Activated CD4-positive, alpha-beta T cell treated with anti-CD3 and anti-CD28 coated beads, Interleukin-2, amount 50 U/mL, for 4 hours (primary cell): ENCODE results near the gene NRCAM.

Source experiments
- DNase-seq, 2 experiments: peaks; one replicate each; pipeline ENCODE4 v3.0.0-alpha.2; 2020

NRCAM gene

GRCh38 chr7:108335269-108335918 lies 120.8 kb downstream of the NRCAM start:
- DNase-seq, result no peak

DNA sequence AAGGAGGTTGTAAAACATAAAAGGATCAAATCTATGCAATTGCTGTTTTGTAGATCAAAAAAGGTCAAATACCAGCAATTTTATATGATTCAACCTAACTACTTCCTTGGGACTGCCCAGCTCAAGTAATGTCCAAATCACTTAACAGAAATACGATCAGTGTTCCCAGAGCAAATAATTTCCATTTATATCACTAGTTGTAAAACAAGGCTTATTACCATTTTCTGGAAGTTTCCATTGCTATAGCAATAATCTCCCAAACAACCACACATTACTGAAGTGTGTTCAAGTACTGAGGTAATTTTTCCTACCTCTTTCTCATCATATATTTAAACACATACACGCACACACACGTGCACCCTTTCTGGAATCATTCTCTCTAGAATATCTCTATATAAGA lies 123.3 kb downstream of the NRCAM start:
- DNase-seq, result no peak

- DNase-seq, result no peak
Observed at GRCh38 chr7:108331971-108332370, 124.3 kb downstream of the NRCAM start.

- no peak for DNase-seq
Observed at GRCh38 chr7:108330227-108330626, 126.0 kb downstream of the NRCAM start.

DNA sequence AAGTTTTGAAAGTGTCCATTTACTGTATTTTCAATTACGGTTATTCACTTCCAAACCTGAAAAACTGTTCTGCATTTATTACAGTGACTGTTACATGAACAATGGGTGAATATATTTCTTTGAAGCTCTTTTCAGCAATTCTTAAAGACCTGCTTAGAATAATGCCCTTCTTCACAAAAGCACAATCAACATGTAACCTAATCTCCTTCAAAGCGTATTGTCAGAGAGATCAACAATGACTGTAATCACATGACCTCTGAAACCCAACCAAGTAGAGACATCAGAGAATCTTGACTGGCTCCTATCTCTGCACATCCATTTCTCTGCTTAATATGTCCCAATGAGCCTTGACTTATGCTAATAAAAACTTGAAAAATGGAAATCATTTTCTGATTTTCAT lies 126.7 kb downstream of the NRCAM start:
- no peak for DNase-seq

DNA sequence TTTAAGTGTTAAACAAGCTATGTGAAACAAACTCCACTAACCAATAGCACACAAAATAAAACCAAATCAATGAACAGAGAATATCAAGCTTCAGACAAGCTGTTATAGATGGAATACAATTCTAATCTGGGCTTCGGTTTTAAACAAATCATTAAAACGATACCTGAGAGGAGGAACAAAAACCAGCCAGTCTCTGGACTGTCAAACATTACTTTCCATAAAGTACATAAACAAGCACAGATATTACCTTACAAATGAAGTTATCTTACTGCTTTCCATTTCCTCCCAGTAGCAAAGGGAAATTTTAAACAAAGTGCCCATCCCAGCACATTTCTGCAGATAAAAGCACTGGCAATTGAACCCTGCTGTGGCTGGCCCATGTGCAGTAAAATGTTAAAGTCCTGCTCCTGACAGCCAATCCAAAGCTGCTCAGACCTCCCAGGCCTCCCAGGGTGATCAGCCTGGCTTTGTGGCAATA lies 128.0 kb downstream of the NRCAM start:
- no peak for DNase-seq

GRCh38 chr7:108327353-108327752 lies 128.9 kb downstream of the NRCAM start:
- no peak for DNase-seq

- DNase-seq, result no peak
Observed at GRCh38 chr7:108326938-108327337, 129.3 kb downstream of the NRCAM start.

- DNase-seq, result no peak
Observed at GRCh38 chr7:108324053-108325038, 131.9 kb downstream of the NRCAM start.

DNA sequence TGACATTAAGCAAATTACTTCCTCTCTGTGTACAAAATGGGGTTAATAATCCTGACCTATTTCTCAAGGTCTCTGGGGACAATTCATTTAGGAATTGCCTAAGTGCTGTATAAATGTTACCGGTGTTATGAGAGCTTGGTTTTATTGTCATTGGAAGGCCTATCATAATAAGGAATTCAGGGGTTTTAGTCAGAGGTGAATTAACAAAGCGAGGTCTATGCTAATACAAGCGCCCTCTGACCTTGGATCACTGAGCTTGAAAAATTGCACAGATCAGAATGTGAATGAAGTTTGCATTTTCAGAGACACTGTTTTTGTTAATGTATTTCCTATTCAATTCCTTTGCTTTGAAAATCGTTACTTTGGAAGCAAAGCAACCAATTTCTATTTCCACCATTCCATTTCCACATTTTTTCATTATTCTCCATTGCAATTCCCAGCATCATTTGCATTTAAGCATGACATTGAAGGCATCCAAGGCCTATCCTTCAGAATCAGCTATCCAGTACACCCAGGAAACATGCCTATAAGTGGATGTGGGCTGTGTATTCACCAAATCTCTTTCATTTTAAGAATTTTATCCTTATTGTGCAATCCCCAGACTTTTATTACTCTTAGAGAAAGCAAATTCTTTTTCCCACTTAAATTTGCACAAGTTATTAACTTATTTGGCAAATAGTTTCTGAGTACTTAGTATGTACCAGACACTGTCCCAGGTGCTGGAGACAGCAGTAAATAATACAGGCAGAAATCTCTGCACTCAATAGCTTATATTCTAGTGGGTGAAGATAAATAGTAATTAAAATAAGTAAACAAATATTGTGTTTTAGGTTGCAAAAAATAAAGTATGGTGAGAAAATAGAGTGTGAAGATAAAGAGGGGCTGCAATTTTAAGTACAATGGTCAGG lies 133.1 kb downstream of the NRCAM start:
- DNase-seq, result no peak

GRCh38 chr7:108322046-108322445 lies 134.2 kb downstream of the NRCAM start:
- DNase-seq, result no peak

DNA sequence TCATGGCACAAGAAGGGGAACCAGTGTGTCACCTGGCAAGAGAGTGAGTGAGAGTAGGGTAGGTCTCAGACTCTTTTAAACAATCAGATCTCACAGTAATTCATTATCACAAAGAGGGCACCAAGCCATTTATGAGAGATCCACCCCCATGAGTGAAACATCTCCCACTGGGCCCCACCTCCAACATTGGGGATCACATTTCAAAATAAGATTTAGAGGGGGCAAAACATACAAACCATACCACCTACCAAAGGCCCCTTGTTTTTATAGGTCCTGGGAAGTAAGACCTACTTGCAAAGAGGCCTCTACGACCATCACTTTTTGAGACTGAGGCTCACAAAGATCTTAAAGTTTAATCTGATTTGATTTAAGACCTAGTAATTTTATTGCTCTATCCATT lies 134.9 kb downstream of the NRCAM start:
- DNase-seq, result no peak

GRCh38 chr7:108316708-108317107 lies 139.5 kb downstream of the NRCAM start:
- no peak for DNase-seq

DNA sequence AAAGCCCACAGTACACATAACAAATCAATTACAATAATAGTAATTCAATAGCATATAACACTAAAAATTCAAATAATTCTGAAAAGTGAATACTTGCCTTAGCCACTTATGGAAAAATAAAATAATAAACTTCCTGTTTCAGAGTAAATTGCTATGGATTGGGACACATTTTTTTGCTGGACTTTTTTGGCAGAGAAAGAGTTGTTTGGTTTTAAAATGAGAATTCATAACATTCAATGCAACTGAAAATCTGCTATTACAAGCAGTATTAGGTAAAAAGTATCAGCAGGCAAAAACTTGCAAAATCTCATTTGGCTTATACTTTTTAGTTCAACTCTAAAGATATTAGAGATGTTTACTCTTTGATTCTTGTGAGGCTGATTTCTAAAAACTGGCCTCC lies 141.7 kb downstream of the NRCAM start:
- DNase-seq, result no peak

- DNase-seq, result no peak
Observed at GRCh38 chr7:108314049-108314448, 142.2 kb downstream of the NRCAM start.

DNA sequence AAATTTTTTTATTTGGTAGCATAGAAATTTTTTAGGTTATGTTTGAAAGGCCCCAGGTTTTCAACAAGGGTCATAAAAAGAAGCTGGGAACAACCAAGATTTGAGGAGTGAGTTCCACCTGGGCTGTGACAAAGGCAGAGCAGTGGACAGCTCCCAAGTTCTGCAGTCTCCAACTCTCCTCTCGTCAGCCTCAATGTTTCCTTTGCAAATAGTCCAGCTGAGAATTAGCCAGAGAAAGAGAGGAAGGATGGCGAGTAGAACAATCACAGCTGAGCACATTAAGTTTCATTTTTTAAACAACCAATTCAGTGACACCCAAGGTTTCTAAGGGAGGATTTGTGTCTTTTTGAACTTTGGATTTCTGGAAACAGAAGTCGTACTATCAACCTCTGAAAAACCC lies 143.2 kb downstream of the NRCAM start:
- DNase-seq, result no peak

DNA sequence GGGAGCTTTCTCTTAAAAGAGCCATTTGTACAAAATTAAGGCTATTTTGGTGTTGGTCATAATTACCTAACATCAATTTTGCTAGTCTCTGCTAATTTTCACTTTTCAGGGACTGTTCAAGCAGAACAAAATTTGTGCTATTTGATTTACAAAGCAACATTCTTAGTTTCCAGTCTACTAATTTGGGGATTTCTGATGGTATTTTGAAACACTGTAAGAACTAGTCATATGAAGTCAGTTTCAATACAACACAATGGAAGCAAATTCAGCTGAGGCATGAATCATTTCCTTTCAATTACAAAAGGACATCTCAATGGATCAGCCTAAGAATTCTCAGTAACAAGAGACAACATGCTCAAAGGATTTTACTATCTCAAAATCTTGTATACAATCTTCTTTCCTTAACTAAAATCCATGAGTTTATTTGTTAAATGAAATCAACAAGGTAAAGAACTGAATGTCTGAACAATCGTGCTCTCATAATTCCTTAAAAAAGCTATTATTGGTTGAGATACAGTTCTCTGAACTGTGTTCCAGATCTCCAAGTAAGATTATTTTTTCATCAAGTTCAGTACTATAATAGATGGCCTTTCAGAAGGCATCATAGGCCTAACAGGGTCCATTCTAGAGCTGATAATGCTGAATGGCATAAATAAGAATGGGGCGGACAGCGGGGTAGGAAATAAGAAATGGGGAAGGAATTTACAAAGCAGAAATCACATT lies 144.6 kb downstream of the NRCAM start:
- no peak for DNase-seq

DNA sequence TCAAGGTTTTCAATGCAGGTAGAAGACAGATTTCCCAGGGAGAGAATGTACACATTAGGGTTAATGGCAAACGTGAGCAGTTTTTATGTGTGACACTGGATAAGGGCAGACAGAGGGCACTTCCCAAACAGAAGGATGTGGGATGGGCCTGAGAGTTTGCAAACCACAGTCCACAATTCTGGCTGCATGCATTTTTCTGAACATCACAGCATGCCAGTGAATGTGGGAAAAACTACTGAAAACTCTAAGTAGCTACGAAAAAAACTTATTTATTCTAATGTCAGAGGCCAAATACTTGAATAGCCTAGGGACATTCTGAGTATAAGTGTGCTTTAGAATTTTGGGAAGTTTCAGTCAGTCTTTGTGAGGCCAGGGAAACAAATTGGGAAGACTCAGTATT lies 145.9 kb downstream of the NRCAM start:
- no peak for DNase-seq

DNA sequence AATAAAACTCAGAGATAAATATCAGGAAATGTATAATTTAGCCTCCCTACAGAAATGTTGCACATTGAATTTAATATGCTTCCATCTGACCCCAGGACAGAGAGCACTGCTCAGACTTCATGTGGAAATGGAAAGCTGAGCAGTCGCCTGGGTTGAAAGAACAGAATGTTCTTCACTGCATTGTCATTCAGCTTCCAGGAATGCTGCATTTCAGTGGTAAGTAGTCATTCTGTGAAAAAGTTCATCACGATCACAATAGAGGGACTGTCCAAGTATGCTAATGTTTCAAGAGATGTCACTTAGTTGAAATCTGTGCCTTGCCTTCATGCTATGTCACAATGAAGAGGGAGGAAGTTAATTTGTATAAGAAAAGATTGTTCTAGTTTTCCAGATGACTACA lies 147.3 kb downstream of the NRCAM start:
- no peak for DNase-seq

GRCh38 chr7:108308276-108308675 lies 148.0 kb downstream of the NRCAM start:
- no peak for DNase-seq

DNA sequence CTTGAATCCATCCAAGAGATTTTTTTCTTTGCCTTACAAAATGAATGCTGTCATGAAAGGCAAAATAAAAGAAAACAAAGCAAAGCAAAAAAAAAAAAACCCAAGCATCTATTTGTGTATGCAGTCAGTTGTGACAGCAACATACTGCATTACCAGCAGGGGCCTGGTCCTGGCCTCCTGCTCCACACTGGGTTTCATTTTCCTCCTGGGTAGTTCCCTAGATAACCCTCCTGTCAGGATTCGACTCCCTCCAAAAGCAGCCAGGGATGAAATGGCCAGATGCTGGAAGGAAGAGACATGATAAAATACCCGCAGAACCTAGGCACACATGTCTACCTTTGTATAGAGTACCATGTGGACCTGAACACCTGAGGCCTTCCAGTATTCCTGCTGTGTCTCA lies 148.6 kb downstream of the NRCAM start:
- no peak for DNase-seq

DNA sequence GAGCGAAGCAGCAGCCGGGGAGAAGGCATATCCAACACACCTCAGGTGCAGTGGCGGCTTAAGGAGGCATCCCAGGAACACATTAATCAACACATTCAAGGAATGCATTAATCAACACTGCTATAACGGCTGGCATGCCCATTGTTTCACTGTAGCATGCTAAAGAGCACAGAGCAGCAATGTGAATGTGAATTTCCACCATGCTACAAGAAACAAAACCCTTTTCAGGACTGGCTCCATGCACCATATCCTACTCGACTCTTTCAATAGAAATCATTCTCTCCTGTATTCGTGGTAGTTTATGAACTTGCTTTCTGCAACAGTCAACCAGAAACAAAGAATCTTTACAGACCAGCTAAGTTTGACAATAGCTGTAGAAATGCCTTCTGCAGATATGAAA lies 149.0 kb downstream of the NRCAM start:
- DNase-seq, result no peak
